DMS79 treated with DMSO at 0.1 percent for 48 hours (cell line): Measurements from ENCODE around the gene YOD1.

Source experiments
- DNase-seq: peaks from one replicate; lab custom pipeline; 2025; lab: John Stamatoyannopoulos, UW

YOD1 gene

GRCh38 chr1:207051191-207051943 is at the start of gene YOD1:
Gene YOD1, minus strand, starts transcription at chr1:207051208. Its CDS starts 178 bp downstream, at chr1:207051030.
- peak; percentile 42 for DNase-seq

GRCh38 chr1:207097871-207098324 is 46.9 kb upstream of the YOD1 start:
- DNase-seq, result no peak

- DNase-seq, result no peak
These were observed 42.9 kb upstream of the YOD1 start for GRCh38 chr1:207093944-207094343.

- DNase-seq, result no peak
These were observed 40.3 kb upstream of the YOD1 start for GRCh38 chr1:207091200-207091908.

GRCh38 chr1:207089627-207090355 is 38.8 kb upstream of the YOD1 start:
- DNase-seq, result no peak

- no peak for DNase-seq
These were observed 38.0 kb upstream of the YOD1 start, which contains the start of gene C4BPB for GRCh38 chr1:207088701-207089626. Gene C4BPB, plus strand, starts transcription at chr1:207088860. Its CDS starts 672 bp downstream, at chr1:207089532.

- no peak for DNase-seq
These were observed 37.2 kb upstream of the YOD1 start for GRCh38 chr1:207088161-207088560.

- no peak for DNase-seq
These were observed 34.9 kb upstream of the YOD1 start for GRCh38 chr1:207085887-207086286.

- peak; percentile 38 for DNase-seq
These were observed 33.7 kb upstream of the YOD1 start for GRCh38 chr1:207084701-207085180.

GRCh38 chr1:207084232-207084631 is 33.2 kb upstream of the YOD1 start:
- DNase-seq, result no peak

GRCh38 chr1:207081806-207082205 is 30.8 kb upstream of the YOD1 start:
- no peak for DNase-seq

- DNase-seq, result no peak
These were observed 30.1 kb upstream of the YOD1 start for GRCh38 chr1:207081088-207081487.

- no peak for DNase-seq
These were observed 28.8 kb upstream of the YOD1 start for GRCh38 chr1:207079706-207080241.

- DNase-seq, result no peak
These were observed 27.6 kb upstream of the YOD1 start for GRCh38 chr1:207078578-207079132.

- peak; percentile 71 for DNase-seq
These were observed 26.7 kb upstream of the YOD1 start for GRCh38 chr1:207077470-207078377.

- DNase-seq, result no peak
These were observed 26.0 kb upstream of the YOD1 start for GRCh38 chr1:207077012-207077411.

- DNase-seq, result no peak
These were observed 25.4 kb upstream of the YOD1 start for GRCh38 chr1:207076181-207076955.

- DNase-seq, result no peak
These were observed 23.2 kb upstream of the YOD1 start for GRCh38 chr1:207073906-207074820.
